ENCODE data around the gene PPP2R3A.
"Not testable (repeated sequence)": the region's sequence is repeated elsewhere in the genome, so short reads cannot be mapped to it uniquely, and the experiment has no call there.

The PPP2R3A gene

GRCh38 chr3:136151219-136151618 is 185.7 kb downstream of the PPP2R3A start:
- H3K36me3 Mint-ChIP-seq (ENCODE audit: low read depth): peaks cover 45% of the 10 kb centered on the region
- no peak overlapping the region for H3K27ac Mint-ChIP-seq
- no peak overlapping the region for H3K4me3 Mint-ChIP-seq
- no peak for DNase-seq (ENCODE audit: low spot score)
- H3K9me3 Mint-ChIP-seq: no peaks in the 10 kb centered on the region
- H3K27me3 Mint-ChIP-seq (ENCODE audit: low read depth): no peaks in the 10 kb centered on the region
- peaks cover 42% of the 10 kb centered on the region for H3K4me1 Mint-ChIP-seq (ENCODE audit: low read depth)

DNA sequence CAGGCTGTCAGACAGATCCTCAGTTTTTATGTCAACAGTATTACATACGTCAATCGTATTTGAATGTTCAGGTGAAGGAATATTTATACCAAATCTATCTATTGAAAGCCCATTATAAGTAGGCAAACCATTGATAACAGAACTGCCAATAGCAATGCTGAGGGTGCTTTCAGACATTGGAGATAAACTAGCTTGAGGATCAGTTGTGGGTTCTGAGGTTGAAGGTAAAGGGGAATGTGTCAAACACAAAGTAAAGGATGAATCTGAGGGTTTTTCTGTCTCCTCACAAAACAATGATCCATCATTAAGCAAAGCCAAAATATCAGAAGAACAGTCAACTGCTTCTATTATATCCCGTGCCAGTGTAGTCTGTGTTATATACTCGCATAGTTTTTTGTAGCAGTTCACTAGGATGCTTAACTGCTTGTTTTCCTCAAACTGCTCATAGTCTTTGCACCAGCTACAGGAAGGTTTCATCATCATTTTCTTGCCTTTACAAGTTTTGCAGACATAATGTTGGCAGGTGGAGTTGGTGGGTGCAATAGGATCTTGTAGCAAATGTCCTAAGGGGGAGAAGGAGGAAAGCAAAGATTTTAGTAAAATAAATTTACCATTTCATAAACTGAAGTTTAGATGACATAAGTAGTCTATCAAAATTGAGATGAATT is 186.8 kb downstream of the PPP2R3A start:
- Mint-ChIP-seq H3K4me1 (ENCODE audit: low read depth) (peaks cover 43% of the 10 kb centered on the region), H3K27ac (no peak overlapping the region), H3K9me3 (no peaks in the 10 kb centered on the region), H3K4me3 (no peak overlapping the region), H3K36me3 (ENCODE audit: low read depth) (peaks cover 44% of the 10 kb centered on the region), H3K27me3 (ENCODE audit: low read depth) (no peaks in the 10 kb centered on the region)
- DNase-seq (ENCODE audit: low spot score): no peak

DNA sequence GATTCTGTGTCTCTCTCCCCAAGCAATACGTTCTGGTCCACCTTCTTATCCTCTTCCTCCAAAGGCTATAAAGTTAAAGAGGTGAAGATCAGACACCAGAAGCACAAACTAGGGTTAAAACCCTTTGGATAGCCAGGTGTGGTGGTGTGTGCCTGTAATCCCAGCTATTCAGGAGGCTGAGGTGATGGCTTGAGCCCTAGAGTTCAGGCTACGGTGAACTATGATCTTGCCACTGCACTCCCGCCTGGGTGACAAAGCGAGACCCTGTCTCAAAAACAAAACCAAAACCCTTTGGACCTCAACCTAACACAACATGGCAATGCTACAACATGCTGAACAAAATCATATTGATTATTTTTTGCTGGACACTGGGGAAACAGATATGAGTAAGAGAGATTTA is 187.4 kb downstream of the PPP2R3A start:
- Mint-ChIP-seq H3K9me3 (no peaks in the 10 kb centered on the region), H3K27ac (no peak overlapping the region), H3K4me1 (ENCODE audit: low read depth) (peaks cover 43% of the 10 kb centered on the region), H3K27me3 (ENCODE audit: low read depth) (no peaks in the 10 kb centered on the region), H3K36me3 (ENCODE audit: low read depth) (peaks cover 44% of the 10 kb centered on the region), H3K4me3 (no peak overlapping the region)
- no peak for DNase-seq (ENCODE audit: low spot score)

GRCh38 chr3:136161516-136161915 is 196.0 kb downstream of the PPP2R3A start:
- Mint-ChIP-seq H3K9me3 (no peaks in the 10 kb centered on the region), H3K4me3 (no peak overlapping the region), H3K27ac (no peak overlapping the region), H3K4me1 (ENCODE audit: low read depth) (peaks cover 8% of the 10 kb centered on the region), H3K36me3 (ENCODE audit: low read depth) (peaks cover 25% of the 10 kb centered on the region), H3K27me3 (ENCODE audit: low read depth) (no peaks in the 10 kb centered on the region)
- no peak for DNase-seq (ENCODE audit: low spot score)

- peaks cover 15% of the 10 kb centered on the region for H3K4me1 Mint-ChIP-seq (ENCODE audit: low read depth)
- H3K27ac Mint-ChIP-seq: no peak overlapping the region
- DNase-seq (ENCODE audit: low spot score): no peak
- H3K4me3 Mint-ChIP-seq: no peak overlapping the region
- H3K9me3 Mint-ChIP-seq: no peaks in the 10 kb centered on the region
- H3K36me3 Mint-ChIP-seq (ENCODE audit: low read depth): peaks cover 25% of the 10 kb centered on the region
- H3K27me3 Mint-ChIP-seq (ENCODE audit: low read depth): no peaks in the 10 kb centered on the region
Measured at GRCh38 chr3:136162322-136162721, 196.8 kb downstream of the PPP2R3A start.

GRCh38 chr3:136163607-136164006 is 198.1 kb downstream of the PPP2R3A start:
- Mint-ChIP-seq H3K36me3 (ENCODE audit: low read depth) (peaks cover 24% of the 10 kb centered on the region), H3K27ac (peak overlapping the region; percentile 19), H3K4me1 (ENCODE audit: low read depth) (peaks cover 20% of the 10 kb centered on the region)
- not testable (repeated sequence) for DNase-seq (ENCODE audit: low spot score); H3K27me3 Mint-ChIP-seq (ENCODE audit: low read depth); H3K9me3 Mint-ChIP-seq; H3K4me3 Mint-ChIP-seq

- no peak overlapping the region for H3K4me3 Mint-ChIP-seq
- peaks cover 17% of the 10 kb centered on the region for H3K36me3 Mint-ChIP-seq (ENCODE audit: low read depth)
- H3K4me1 Mint-ChIP-seq (ENCODE audit: low read depth): peaks cover 27% of the 10 kb centered on the region
- no peaks in the 10 kb centered on the region for H3K27me3 Mint-ChIP-seq (ENCODE audit: low read depth)
- H3K9me3 Mint-ChIP-seq: no peaks in the 10 kb centered on the region
- DNase-seq (ENCODE audit: low spot score): no peak
- H3K27ac Mint-ChIP-seq: no peak overlapping the region
Measured at GRCh38 chr3:136166507-136166906, 201.0 kb downstream of the PPP2R3A start.

DNA sequence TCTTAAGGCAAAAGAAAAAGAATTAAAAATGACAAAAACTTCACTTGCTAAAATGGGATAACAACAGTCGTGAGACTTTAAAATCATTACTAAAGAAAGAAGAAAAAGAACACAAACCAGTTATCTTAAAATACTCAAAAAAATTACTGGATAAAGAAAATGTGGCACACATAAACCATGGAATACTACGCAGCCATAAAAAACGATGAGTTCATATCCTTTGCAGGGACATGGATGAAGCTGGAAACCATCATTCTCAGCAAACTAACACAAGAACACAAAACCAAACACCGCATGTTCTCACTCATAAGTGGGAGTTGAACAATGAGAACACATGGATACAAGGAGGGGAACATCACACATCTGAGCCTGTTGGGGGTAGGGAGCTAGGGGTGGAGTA is 202.7 kb downstream of the PPP2R3A start:
- DNase-seq (ENCODE audit: low spot score); H3K27me3 Mint-ChIP-seq (ENCODE audit: low read depth); H3K27ac Mint-ChIP-seq; H3K9me3 Mint-ChIP-seq; H3K4me3 Mint-ChIP-seq: not testable (repeated sequence)
- H3K4me1 Mint-ChIP-seq (ENCODE audit: low read depth): peaks cover 29% of the 10 kb centered on the region
- H3K36me3 Mint-ChIP-seq (ENCODE audit: low read depth): peaks cover 17% of the 10 kb centered on the region

DNA sequence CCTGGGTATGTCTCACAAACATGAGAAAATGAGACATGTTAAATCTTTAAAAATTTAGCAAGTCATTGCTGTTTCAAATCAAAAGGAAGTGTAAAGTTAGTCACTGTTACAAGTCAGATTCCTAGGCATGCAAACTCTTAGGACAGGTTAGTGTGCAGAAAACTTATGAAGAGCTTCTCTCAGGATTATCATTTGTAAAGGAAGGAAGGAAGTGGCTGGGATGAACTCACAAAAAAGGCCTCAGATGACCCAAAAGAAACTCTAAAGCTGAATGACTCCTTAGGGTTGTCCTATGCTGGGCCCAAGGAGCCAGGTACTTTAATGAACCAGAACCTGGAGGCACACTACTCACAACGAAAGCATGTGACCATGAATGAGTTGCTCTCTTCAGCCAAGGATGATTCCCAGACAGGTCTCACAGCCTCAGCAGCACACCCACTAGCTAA is 205.6 kb downstream of the PPP2R3A start:
- H3K4me1 Mint-ChIP-seq (ENCODE audit: low read depth): peaks cover 29% of the 10 kb centered on the region
- peak overlapping the region; percentile 80 for H3K27ac Mint-ChIP-seq
- no peak for DNase-seq (ENCODE audit: low spot score)
- H3K4me3 Mint-ChIP-seq: no peak overlapping the region
- H3K27me3 Mint-ChIP-seq (ENCODE audit: low read depth): no peaks in the 10 kb centered on the region
- H3K36me3 Mint-ChIP-seq (ENCODE audit: low read depth): peaks cover 9% of the 10 kb centered on the region
- no peaks in the 10 kb centered on the region for H3K9me3 Mint-ChIP-seq

GRCh38 chr3:136173939-136174490 is 208.5 kb downstream of the PPP2R3A start:
- H3K4me1 Mint-ChIP-seq (ENCODE audit: low read depth): peaks cover 16% of the 10 kb centered on the region
- H3K4me3 Mint-ChIP-seq: no peak overlapping the region
- no peaks in the 10 kb centered on the region for H3K36me3 Mint-ChIP-seq (ENCODE audit: low read depth)
- H3K27me3 Mint-ChIP-seq (ENCODE audit: low read depth): no peaks in the 10 kb centered on the region
- DNase-seq (ENCODE audit: low spot score): no peak
- no peak overlapping the region for H3K27ac Mint-ChIP-seq
- H3K9me3 Mint-ChIP-seq: no peaks in the 10 kb centered on the region

DNA sequence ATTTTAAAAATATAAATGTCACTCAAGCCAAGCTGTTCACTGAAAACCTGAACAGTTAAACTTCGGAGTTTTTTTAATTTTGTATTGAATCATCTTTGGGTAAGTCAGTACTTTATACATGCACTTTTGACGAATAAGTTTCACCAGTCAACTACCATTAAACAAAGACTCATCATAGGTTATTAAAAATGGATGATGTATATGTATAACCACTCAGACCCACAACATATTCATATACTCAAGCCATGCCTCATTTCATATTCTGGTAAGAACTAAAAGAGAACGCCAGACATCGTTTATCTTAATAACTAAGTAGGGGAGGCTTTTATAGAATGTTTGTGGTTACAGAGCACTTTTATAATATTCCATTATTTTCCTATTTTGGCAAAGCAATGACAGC is 212.3 kb downstream of the PPP2R3A start:
- no peak overlapping the region for H3K27ac Mint-ChIP-seq
- no peaks in the 10 kb centered on the region for H3K27me3 Mint-ChIP-seq (ENCODE audit: low read depth)
- no peak overlapping the region for H3K4me3 Mint-ChIP-seq
- peaks cover 19% of the 10 kb centered on the region for H3K4me1 Mint-ChIP-seq (ENCODE audit: low read depth)
- DNase-seq (ENCODE audit: low spot score): no peak
- no peaks in the 10 kb centered on the region for H3K9me3 Mint-ChIP-seq
- peaks cover 1% of the 10 kb centered on the region for H3K36me3 Mint-ChIP-seq (ENCODE audit: low read depth)

DNA sequence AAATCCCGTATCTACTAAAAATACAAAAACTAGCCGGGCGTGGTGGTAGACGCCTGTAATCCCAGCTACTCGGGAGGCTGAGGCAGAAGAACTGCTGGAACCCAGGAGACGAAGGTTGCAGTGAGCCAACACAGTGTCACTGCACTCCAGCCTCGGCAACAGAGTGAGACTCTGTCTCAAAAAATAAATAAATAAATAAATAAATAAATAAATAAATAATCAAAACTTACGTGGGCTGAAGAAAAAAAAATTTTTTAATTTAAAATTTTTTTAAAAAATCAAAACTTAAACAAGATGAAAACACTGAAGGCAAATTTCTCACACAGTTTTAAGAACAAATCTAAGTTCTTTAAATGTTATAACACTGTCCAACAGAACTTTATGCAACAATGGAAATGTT is 216.2 kb downstream of the PPP2R3A start:
- Mint-ChIP-seq H3K36me3 (ENCODE audit: low read depth) (peaks cover 9% of the 10 kb centered on the region), H3K4me1 (ENCODE audit: low read depth) (peaks cover 29% of the 10 kb centered on the region), H3K9me3 (no peaks in the 10 kb centered on the region), H3K27ac (no peak overlapping the region), H3K27me3 (ENCODE audit: low read depth) (no peaks in the 10 kb centered on the region), H3K4me3 (no peak overlapping the region)
- DNase-seq (ENCODE audit: low spot score): no peak

- H3K36me3 Mint-ChIP-seq (ENCODE audit: low read depth): peaks cover 15% of the 10 kb centered on the region
- no peaks in the 10 kb centered on the region for H3K27me3 Mint-ChIP-seq (ENCODE audit: low read depth)
- H3K9me3 Mint-ChIP-seq: no peaks in the 10 kb centered on the region
- no peak overlapping the region for H3K4me3 Mint-ChIP-seq
- no peak overlapping the region for H3K27ac Mint-ChIP-seq
- H3K4me1 Mint-ChIP-seq (ENCODE audit: low read depth): peaks cover 46% of the 10 kb centered on the region
- DNase-seq (ENCODE audit: low spot score): no peak
Measured at GRCh38 chr3:136184703-136185102, 219.2 kb downstream of the PPP2R3A start.

- H3K27ac Mint-ChIP-seq: no peak overlapping the region
- no peaks in the 10 kb centered on the region for H3K27me3 Mint-ChIP-seq (ENCODE audit: low read depth)
- H3K4me3 Mint-ChIP-seq: peak overlapping the region; percentile 33
- H3K9me3 Mint-ChIP-seq: no peaks in the 10 kb centered on the region
- peaks cover 27% of the 10 kb centered on the region for H3K36me3 Mint-ChIP-seq (ENCODE audit: low read depth)
- H3K4me1 Mint-ChIP-seq (ENCODE audit: low read depth): peaks cover 57% of the 10 kb centered on the region
- no peak for DNase-seq (ENCODE audit: low spot score)
Measured at GRCh38 chr3:136186344-136186743, 220.8 kb downstream of the PPP2R3A start.

DNA sequence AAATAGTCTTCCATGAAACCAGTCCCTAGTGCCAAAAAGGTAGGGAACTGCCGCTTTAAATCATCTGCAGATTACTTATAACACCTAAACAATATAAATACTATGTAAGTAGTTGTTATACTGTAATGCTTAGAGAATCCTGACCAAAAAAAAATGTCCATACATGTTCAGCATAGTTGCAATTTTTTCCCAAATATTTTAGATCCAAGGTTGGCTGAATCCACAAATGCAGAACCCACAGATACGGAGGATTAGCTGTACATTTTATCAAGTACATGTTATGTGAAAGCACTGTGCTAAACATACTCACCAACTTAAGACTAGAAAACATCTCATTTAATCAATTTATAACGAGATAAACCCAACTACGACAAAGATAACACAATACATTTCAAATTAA is 221.3 kb downstream of the PPP2R3A start:
- Mint-ChIP-seq H3K4me3 (no peak overlapping the region), H3K27ac (no peak overlapping the region), H3K27me3 (ENCODE audit: low read depth) (no peaks in the 10 kb centered on the region), H3K36me3 (ENCODE audit: low read depth) (peaks cover 32% of the 10 kb centered on the region), H3K4me1 (ENCODE audit: low read depth) (peaks cover 62% of the 10 kb centered on the region), H3K9me3 (no peaks in the 10 kb centered on the region)
- no peak for DNase-seq (ENCODE audit: low spot score)

All from T-helper 2 cell treated with Interferon-gamma antibody and Interleukin-4, amounts not matched to agents 5 μg/mL and 100 μg/mL, for 36 hours (primary cell).